Loucy (cell line): ENCODE results near the gene CEP83.

Source experiments
- EZH2phosphoT487 ChIP-seq: fragments of 200-600 bp; IDR thresholded peaks from 2 replicates; pipeline ENCODE4 v1.6.1; 2018; ENCODE audit warnings: antibody characterized with exemption, mild to moderate bottlenecking, moderate library complexity, borderline replicate concordance
- TF ChIP-seq, protein P1 (sequence below): fragments of 200-600 bp; sonication (generic); conservative IDR thresholded peaks from 2 replicates; pipeline ENCODE4 v1.5.1; 2014; ENCODE audit warnings: mild to moderate bottlenecking, antibody characterized with exemption, low read length

- TF ChIP-seq, protein P1, sequence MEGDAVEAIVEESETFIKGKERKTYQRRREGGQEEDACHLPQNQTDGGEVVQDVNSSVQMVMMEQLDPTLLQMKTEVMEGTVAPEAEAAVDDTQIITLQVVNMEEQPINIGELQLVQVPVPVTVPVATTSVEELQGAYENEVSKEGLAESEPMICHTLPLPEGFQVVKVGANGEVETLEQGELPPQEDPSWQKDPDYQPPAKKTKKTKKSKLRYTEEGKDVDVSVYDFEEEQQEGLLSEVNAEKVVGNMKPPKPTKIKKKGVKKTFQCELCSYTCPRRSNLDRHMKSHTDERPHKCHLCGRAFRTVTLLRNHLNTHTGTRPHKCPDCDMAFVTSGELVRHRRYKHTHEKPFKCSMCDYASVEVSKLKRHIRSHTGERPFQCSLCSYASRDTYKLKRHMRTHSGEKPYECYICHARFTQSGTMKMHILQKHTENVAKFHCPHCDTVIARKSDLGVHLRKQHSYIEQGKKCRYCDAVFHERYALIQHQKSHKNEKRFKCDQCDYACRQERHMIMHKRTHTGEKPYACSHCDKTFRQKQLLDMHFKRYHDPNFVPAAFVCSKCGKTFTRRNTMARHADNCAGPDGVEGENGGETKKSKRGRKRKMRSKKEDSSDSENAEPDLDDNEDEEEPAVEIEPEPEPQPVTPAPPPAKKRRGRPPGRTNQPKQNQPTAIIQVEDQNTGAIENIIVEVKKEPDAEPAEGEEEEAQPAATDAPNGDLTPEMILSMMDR, result no peak
- no peak for TF ChIP-seq EZH2phosphoT487
These were observed 43.1 kb downstream of the CEP83 start for GRCh38 chr12:94416613-94417012.
